Activated B cell treated with CpG ODN at 0.5 μM for 24 hours (primary cell): ENCODE measurements around the gene MIX23. TPM values are rescaled to one million over a fixed set of nuclear protein-coding genes. Genes with fewer than 3 reads are reported as not detected.

ENCODE experiments used
- ATAC-seq: fragments of 200-7000 bp; cut with Tn5 transposase; one replicate; pipeline ENCODE4 v1.10.0; 2021; ENCODE audit warnings: low read depth, mild to moderate bottlenecking, moderate library complexity
- CTCF ChIA-PET: fragments of 350-600 bp; sonication (Branson Sonifier 250); formaldehyde crosslinking; loops from one replicate; lab custom pipeline; 2021; ENCODE audit warnings: antibody characterized with exemption; lab: Charles Lee
- POLR2A ChIA-PET: fragments of 350-600 bp; sonication (Branson Sonifier 250); formaldehyde crosslinking; loops from one replicate; lab custom pipeline; 2021; ENCODE audit warnings: antibody characterized with exemption; lab: Charles Lee
- DNase-seq: peaks from one replicate; pipeline ENCODE4 v3.0.0; 2022
- H3K27ac Mint-ChIP-seq: one replicate; pipeline ENCODE4 v1.8.0; 2020; ENCODE audit warnings: mixed read lengths
- H3K27me3 Mint-ChIP-seq: one replicate; pipeline ENCODE4 v1.8.0; 2021; ENCODE audit warnings: mixed read lengths
- H3K36me3 Mint-ChIP-seq: one replicate; pipeline ENCODE4 v1.8.0; 2021; ENCODE audit warnings: low read depth, mixed read lengths
- H3K4me1 Mint-ChIP-seq: one replicate; pipeline ENCODE4 v1.8.0; 2021; ENCODE audit warnings: mixed read lengths
- H3K4me3 Mint-ChIP-seq: one replicate; pipeline ENCODE4 v1.8.0; 2020; ENCODE audit warnings: mild to moderate bottlenecking, mixed read lengths
- H3K9me3 Mint-ChIP-seq: one replicate; pipeline ENCODE4 v1.8.0; 2020; ENCODE audit warnings: mixed read lengths
- CTCF ChIP-seq: fragments of 200-600 bp; IDR thresholded peaks from one replicate; pipeline ENCODE4 v1.8.0; 2022; ENCODE audit warnings: antibody characterized with exemption, mild to moderate bottlenecking
- intact Hi-C: fragments of 100-400 bp; cut with micrococcal nuclease; formaldehyde crosslinking; loops from one replicate; pipeline ENCODE4 v1.15.1; 2024
- total RNA-seq: library from RNA; stranded (reverse); gene quantifications from 2 replicates; pipeline ENCODE4 v1.2.3, GENCODE V29; 2022

Gene MIX23
- total RNA-seq, 1 donor from 2014 or later, result 49.1 TPM

DNA sequence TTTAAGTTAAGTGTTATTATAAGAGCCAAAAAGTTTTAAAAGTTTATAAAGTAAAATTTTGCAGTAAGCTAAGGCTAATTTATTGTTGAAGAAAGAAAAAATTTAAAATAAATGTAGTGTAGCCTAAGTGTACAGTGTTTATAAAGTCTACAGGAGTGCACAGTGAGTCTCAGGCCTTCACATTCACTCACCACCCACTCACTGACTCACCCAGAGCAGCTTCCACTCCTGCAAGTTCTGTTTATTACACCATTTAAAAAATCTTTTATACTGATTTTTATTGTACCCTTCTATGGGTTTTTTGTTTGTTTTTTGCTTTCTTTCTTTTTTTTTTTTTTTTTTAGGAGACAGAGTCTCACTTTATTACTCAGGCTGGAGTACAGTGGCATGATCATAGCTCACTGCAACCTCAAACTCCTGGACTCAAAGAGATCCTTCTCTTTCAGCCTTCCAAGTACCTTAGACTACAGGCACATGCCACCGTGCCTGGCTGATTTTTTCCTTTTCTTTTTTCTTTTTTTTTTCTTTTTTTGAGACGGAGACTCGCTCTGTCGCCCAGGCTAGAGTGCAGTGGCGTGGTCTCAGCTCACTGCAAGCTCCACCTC is 32.1 kb downstream of the MIX23 start:
- DNase-seq (no peak), ATAC-seq (no peak)
- no peak for TF ChIP-seq CTCF
- POLR2A ChIA-PET, result no interaction called here
- Mint-ChIP-seq H3K36me3 (no peaks in the 10 kb centered on the region), H3K27ac (no peak overlapping the region), H3K9me3 (peaks cover 2% of the 10 kb centered on the region), H3K4me1 (no peaks in the 10 kb centered on the region), H3K27me3 (no peaks in the 10 kb centered on the region), H3K4me3 (no peak overlapping the region)
- intact Hi-C loops, result no loop called here
- CTCF ChIA-PET, result interaction anchor here (0.6 kb wide), 1 partner anchor 257 kb away, joined by 3 read pairs; no protein-coding TSS in a partner anchor

- ATAC-seq (no peak), DNase-seq (no peak)
- no peak overlapping the region for H3K27ac Mint-ChIP-seq
- no peak for TF ChIP-seq CTCF
- H3K4me3 Mint-ChIP-seq, result no peak overlapping the region
- intact Hi-C loops, result no loop called here
- no peaks in the 10 kb centered on the region for H3K27me3 Mint-ChIP-seq
- H3K4me1 Mint-ChIP-seq, result no peaks in the 10 kb centered on the region
- ChIA-PET POLR2A (interaction anchor here (0.7 kb wide), 1 partner anchor 54 kb away, joined by 3 read pairs; no protein-coding TSS in a partner anchor), CTCF (no interaction called here)
- no peaks in the 10 kb centered on the region for H3K36me3 Mint-ChIP-seq
- peaks cover 2% of the 10 kb centered on the region for H3K9me3 Mint-ChIP-seq
Observed at GRCh38 chr3:122349171-122349570, 33.9 kb downstream of the MIX23 start.

DNA sequence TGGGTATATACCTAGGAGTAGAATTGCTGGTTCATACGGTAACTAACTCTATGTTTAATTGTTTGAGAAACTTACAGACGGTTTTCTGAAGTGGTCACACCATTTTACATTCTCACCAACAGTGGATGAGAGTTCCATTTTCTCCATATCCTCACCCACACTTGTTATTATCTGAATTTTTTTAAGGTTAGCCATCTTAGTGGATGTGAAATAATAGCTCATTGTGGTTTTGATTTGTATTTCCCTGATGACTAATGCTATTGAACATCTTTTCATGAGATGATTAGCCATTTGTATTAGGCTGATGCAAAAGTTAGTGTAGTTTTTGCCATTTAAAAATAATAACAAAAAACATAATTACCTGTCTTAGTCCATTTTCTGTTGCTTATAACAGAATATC is 39.4 kb downstream of the MIX23 start:
- no peak for DNase-seq
- ChIA-PET POLR2A (no interaction called here), CTCF (no interaction called here)
- Mint-ChIP-seq H3K36me3 (no peaks in the 10 kb centered on the region), H3K27me3 (peaks cover 2% of the 10 kb centered on the region), H3K4me1 (no peaks in the 10 kb centered on the region), H3K4me3 (no peak overlapping the region), H3K9me3 (peaks cover 7% of the 10 kb centered on the region), H3K27ac (no peak overlapping the region)
- ATAC-seq, result no peak
- intact Hi-C loops, result no loop called here
- TF ChIP-seq CTCF, result no peak

DNA sequence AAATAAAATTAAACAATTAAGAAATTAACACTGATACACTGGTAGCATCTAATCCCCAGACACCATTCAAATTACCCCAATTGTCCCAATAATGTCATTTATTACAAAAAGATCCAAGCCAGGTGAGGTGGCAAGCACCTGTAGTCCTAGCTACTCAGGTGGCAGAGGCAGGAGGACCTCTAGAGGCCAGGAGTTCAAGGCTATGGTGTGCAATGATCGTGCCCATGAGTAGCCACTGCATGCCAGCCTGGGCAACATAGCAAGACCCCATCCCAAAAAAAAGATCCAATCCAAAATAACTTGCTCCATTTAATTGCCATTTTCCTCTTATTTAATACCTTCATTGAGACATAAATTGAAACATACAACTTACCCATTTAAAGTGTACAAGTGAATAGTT is 40.2 kb downstream of the MIX23 start:
- Mint-ChIP-seq H3K4me3 (no peak overlapping the region), H3K4me1 (no peaks in the 10 kb centered on the region), H3K27me3 (peaks cover 2% of the 10 kb centered on the region), H3K27ac (no peak overlapping the region), H3K36me3 (no peaks in the 10 kb centered on the region), H3K9me3 (peaks cover 7% of the 10 kb centered on the region)
- no peak for DNase-seq
- CTCF ChIA-PET, result no interaction called here
- TF ChIP-seq CTCF, result no peak
- POLR2A ChIA-PET, result interaction anchor here (0.5 kb wide), 1 partner anchor 15 kb away, joined by 8 read pairs; no protein-coding TSS in a partner anchor
- intact Hi-C loops, result no loop called here
- ATAC-seq, result no peak

GRCh38 chr3:122332551-122332950 is 50.5 kb downstream of the MIX23 start:
- no peak overlapping the region for H3K27ac Mint-ChIP-seq
- ChIA-PET POLR2A (no interaction called here), CTCF (no interaction called here)
- H3K9me3 Mint-ChIP-seq, result no peaks in the 10 kb centered on the region
- peaks cover 3% of the 10 kb centered on the region for H3K27me3 Mint-ChIP-seq
- H3K36me3 Mint-ChIP-seq, result no peaks in the 10 kb centered on the region
- no peak overlapping the region for H3K4me3 Mint-ChIP-seq
- intact Hi-C loops, result no loop called here
- peaks cover 3% of the 10 kb centered on the region for H3K4me1 Mint-ChIP-seq
- DNase-seq (no peak), ATAC-seq (no peak)
- no peak for TF ChIP-seq CTCF
